Measurements from ENCODE around the gene P3H2.
A peak's percentile ranks its signal among the peaks of the same experiment; 100 is the strongest.

P3H2 gene

GRCh38 chr3:190001426-190001825, 119.3 kb downstream of the P3H2 start:
- no peak for DNase-seq (ENCODE audit: insufficient read length, low spot score)
- FAIRE-seq = peak; percentile 93
- no peak for TF ChIP-seq POLR2A (IDR thresholded peaks at IDR 0.05; ENCODE audit: low read depth, low read length)

- DNase-seq (ENCODE audit: insufficient read length, low spot score) (no peak), FAIRE-seq (no peak)
- no peak for TF ChIP-seq POLR2A (IDR thresholded peaks at IDR 0.05; ENCODE audit: low read depth, low read length)
Observed at GRCh38 chr3:190000861-190001196, 119.9 kb downstream of the P3H2 start.

GRCh38 chr3:190000187-190000860, 120.4 kb downstream of the P3H2 start:
- TF ChIP-seq POLR2A (IDR thresholded peaks at IDR 0.05; ENCODE audit: low read depth, low read length) = no peak
- FAIRE-seq = peak; percentile 82

GRCh38 chr3:189999718-190000117, 121.0 kb downstream of the P3H2 start:
- DNase-seq (ENCODE audit: insufficient read length, low spot score) (no peak), FAIRE-seq (peak; percentile 89)
- TF ChIP-seq POLR2A (IDR thresholded peaks at IDR 0.05; ENCODE audit: low read depth, low read length) = no peak

More at GRCh38 chr3:190000187-190000860, 120.4 kb downstream of the P3H2 start:
- DNase-seq (ENCODE audit: insufficient read length, low spot score) = no peak

- FAIRE-seq (peak; percentile 100), DNase-seq (ENCODE audit: insufficient read length, low spot score) (peak; percentile 44)
- no peak for TF ChIP-seq POLR2A (IDR thresholded peaks at IDR 0.05; ENCODE audit: low read depth, low read length)
Observed at GRCh38 chr3:189995129-189995528, 125.6 kb downstream of the P3H2 start.

- no peak for DNase-seq (ENCODE audit: insufficient read length, low spot score)
- TF ChIP-seq POLR2A (IDR thresholded peaks at IDR 0.05; ENCODE audit: low read depth, low read length) = no peak
- FAIRE-seq = peak; percentile 72
Observed at GRCh38 chr3:189990826-189991225, 129.9 kb downstream of the P3H2 start.

GRCh38 chr3:189988854-189989253, 131.8 kb downstream of the P3H2 start:
- TF ChIP-seq POLR2A (IDR thresholded peaks at IDR 0.05; ENCODE audit: low read depth, low read length) = no peak
- DNase-seq (ENCODE audit: insufficient read length, low spot score) = no peak
- no peak for FAIRE-seq

- DNase-seq (ENCODE audit: insufficient read length, low spot score) (no peak), FAIRE-seq (no peak)
- TF ChIP-seq POLR2A (IDR thresholded peaks at IDR 0.05; ENCODE audit: low read depth, low read length) = no peak
Observed at GRCh38 chr3:189988322-189988721, 132.4 kb downstream of the P3H2 start.

GRCh38 chr3:189985948-189986347, 134.7 kb downstream of the P3H2 start:
- no peak for TF ChIP-seq POLR2A (IDR thresholded peaks at IDR 0.05; ENCODE audit: low read depth, low read length)
- DNase-seq (ENCODE audit: insufficient read length, low spot score) (no peak), FAIRE-seq (peak; percentile 67)

GRCh38 chr3:189983612-189984011, 137.1 kb downstream of the P3H2 start:
- no peak for TF ChIP-seq POLR2A (IDR thresholded peaks at IDR 0.05; ENCODE audit: low read depth, low read length)
- DNase-seq (ENCODE audit: insufficient read length, low spot score) (no peak), FAIRE-seq (no peak)

- TF ChIP-seq POLR2A (IDR thresholded peaks at IDR 0.05; ENCODE audit: low read depth, low read length) = no peak
- FAIRE-seq = no peak
- no peak for DNase-seq (ENCODE audit: insufficient read length, low spot score)
Observed at GRCh38 chr3:189982321-189982945, 138.3 kb downstream of the P3H2 start.

GRCh38 chr3:189981668-189982067, 139.0 kb downstream of the P3H2 start:
- peak; percentile 44 for DNase-seq (ENCODE audit: insufficient read length, low spot score)
- no peak for TF ChIP-seq POLR2A (IDR thresholded peaks at IDR 0.05; ENCODE audit: low read depth, low read length)
- peak; percentile 100 for FAIRE-seq

GRCh38 chr3:189978753-189979152, 141.9 kb downstream of the P3H2 start:
- FAIRE-seq = peak; percentile 30
- TF ChIP-seq POLR2A (IDR thresholded peaks at IDR 0.05; ENCODE audit: low read depth, low read length) = no peak

GRCh38 chr3:189977174-189977573, 143.5 kb downstream of the P3H2 start:
- DNase-seq (ENCODE audit: insufficient read length, low spot score) (no peak), FAIRE-seq (no peak)
- TF ChIP-seq POLR2A (IDR thresholded peaks at IDR 0.05; ENCODE audit: low read depth, low read length) = no peak

More at GRCh38 chr3:189978753-189979152, 141.9 kb downstream of the P3H2 start:
- DNase-seq (ENCODE audit: insufficient read length, low spot score) = no peak

- DNase-seq (ENCODE audit: insufficient read length, low spot score) = no peak
- no peak for TF ChIP-seq POLR2A (IDR thresholded peaks at IDR 0.05; ENCODE audit: low read depth, low read length)
- FAIRE-seq = no peak
Observed at GRCh38 chr3:189975391-189975990, 145.2 kb downstream of the P3H2 start.
